Neural cell (in vitro differentiated cells): ENCODE measurements around the gene TMEM139. TPM values are rescaled to one million over a fixed set of nuclear protein-coding genes. Genes with fewer than 3 reads are reported as not detected.
"Not testable (repeated sequence)": the region's sequence is repeated elsewhere in the genome, so short reads cannot be mapped to it uniquely, and the experiment has no call there.

Experiments
- H2AFZ ChIP-seq: fragments of 200-600, 300-800 bp; sonication (generic), shearing (Covaris generic); 2 replicates; pipeline ENCODE4 v1.6.0; 2014; ENCODE audit warnings: low read depth, mild to moderate bottlenecking, antibody characterized with exemption, low read length, moderate library complexity
- H3F3A ChIP-seq: fragments of 200-600 bp; shearing (Covaris generic); 2 replicates; pipeline ENCODE4 v1.6.1; 2016; ENCODE audit warnings: mild to moderate bottlenecking, moderate library complexity, mixed read lengths, antibody characterized with exemption, low read length; ENCODE audit not compliant: insufficient read depth, poor library complexity, severe bottlenecking
- H3K27ac ChIP-seq: fragments of 200-600, 300-800 bp; sonication (generic), shearing (Covaris generic); 2 replicates; pipeline ENCODE4 v1.5.1; 2014; ENCODE audit warnings: mild to moderate bottlenecking, low read length, moderate library complexity
- H3K27me3 ChIP-seq: fragments of 300-800, 200-600 bp; sonication (generic), shearing (Covaris generic); 2 replicates; pipeline ENCODE4 v1.6.0; 2014; ENCODE audit warnings: mild to moderate bottlenecking, low read depth, low read length, moderate library complexity; ENCODE audit not compliant: insufficient read depth
- H3K36me3 ChIP-seq: fragments of 300-800, 200-600 bp; sonication (generic), shearing (Covaris generic); 2 replicates; pipeline ENCODE4 v1.5.1; 2014; ENCODE audit warnings: mild to moderate bottlenecking, antibody characterized with exemption, low read length, moderate library complexity; ENCODE audit not compliant: insufficient read depth
- H3K4me2 ChIP-seq: fragments of 300-800, 200-600 bp; sonication (generic), shearing (Covaris generic); 2 replicates; pipeline ENCODE4 v1.6.0; 2014; ENCODE audit warnings: mild to moderate bottlenecking, low read length
- H3K4me3 ChIP-seq: fragments of 300-800, 200-600 bp; sonication (generic), shearing (Covaris generic); 2 replicates; pipeline ENCODE4 v1.5.1; 2014; ENCODE audit warnings: mild to moderate bottlenecking, low read length, moderate library complexity
- H3K79me2 ChIP-seq: fragments of 200-600 bp; shearing (Covaris generic); replicated peaks from 2 replicates; pipeline ENCODE4 v1.6.0; 2014; ENCODE audit warnings: mild to moderate bottlenecking, low read length, moderate library complexity; ENCODE audit not compliant: insufficient read depth
- H3K9ac ChIP-seq: fragments of 300-800, 200-600 bp; sonication (generic), shearing (Covaris generic); 2 replicates; pipeline ENCODE4 v1.6.1; 2016; ENCODE audit warnings: mild to moderate bottlenecking, low read length, mixed read lengths
- H3K9me2 ChIP-seq: fragments of 200-600 bp; shearing (Covaris generic); 2 replicates; pipeline ENCODE4 v1.6.1; 2016; ENCODE audit warnings: mild to moderate bottlenecking, low read length, mixed read lengths; ENCODE audit not compliant: insufficient read depth
- H3K9me3 ChIP-seq: fragments of 200-600, 300-800 bp; sonication (generic), shearing (Covaris generic); 2 replicates; pipeline ENCODE4 v1.6.1; 2016; ENCODE audit warnings: mild to moderate bottlenecking, mixed run types, low read length, moderate library complexity, mixed read lengths
- H4K20me1 ChIP-seq: fragments of 200-600 bp; shearing (Covaris generic); 2 replicates; pipeline ENCODE4 v1.6.1; 2016; ENCODE audit warnings: mild to moderate bottlenecking, mixed run types; ENCODE audit not compliant: insufficient read depth
- EP300 ChIP-seq: fragments of 450-650 bp; conservative IDR thresholded peaks from 2 replicates; pipeline ENCODE4 v1.6.1; 2014; ENCODE audit warnings: antibody characterized with exemption, mild to moderate bottlenecking, moderate library complexity; ENCODE audit not compliant: poor library complexity, severe bottlenecking
- EZH2 ChIP-seq: fragments of 200-600, 300-800 bp; shearing (Covaris generic), sonication (generic); IDR thresholded peaks from 2 replicates; pipeline ENCODE4 v1.6.1; 2014; ENCODE audit warnings: antibody characterized with exemption, low read length, borderline replicate concordance, mild to moderate bottlenecking; ENCODE audit not compliant: insufficient read depth, poor library complexity, severe bottlenecking
- MXI1 ChIP-seq: fragments of 450-650 bp; conservative IDR thresholded peaks from 2 replicates; pipeline ENCODE4 v1.6.1; 2014; ENCODE audit warnings: antibody characterized with exemption, mild to moderate bottlenecking; ENCODE audit not compliant: poor library complexity, severe bottlenecking
- POLR2AphosphoS5 ChIP-seq: IDR thresholded peaks from 2 replicates; pipeline ENCODE4 v1.6.1; 2012
- RAD21 ChIP-seq: fragments of 450-650 bp; conservative IDR thresholded peaks from 2 replicates; pipeline ENCODE4 v1.6.1; 2014; ENCODE audit warnings: antibody characterized with exemption, mild to moderate bottlenecking, moderate library complexity
- REST ChIP-seq: IDR thresholded peaks from 2 replicates; pipeline ENCODE4 v1.6.1; 2012; ENCODE audit warnings: borderline replicate concordance
- SMC3 ChIP-seq: fragments of 450-650 bp; conservative IDR thresholded peaks from 2 replicates; pipeline ENCODE4 v1.6.1; 2014; ENCODE audit warnings: antibody characterized with exemption, mild to moderate bottlenecking, moderate library complexity; ENCODE audit not compliant: poor library complexity
- TAF1 ChIP-seq: IDR thresholded peaks from 2 replicates; pipeline ENCODE4 v1.6.1; 2012; ENCODE audit warnings: low read depth
- polyA plus RNA-seq: library from polyadenylated mRNA; depleted of rRNA; stranded (reverse); fragments of >200 nt; gene quantifications from 2 replicates; pipeline ENCODE4 v1.2.3, GENCODE V29; 2014
- TF ChIP-seq, protein P1 (sequence below): fragments of 450-650 bp; IDR thresholded peaks from 2 replicates; pipeline ENCODE4 v1.5.1; 2014; ENCODE audit warnings: antibody characterized with exemption, mild to moderate bottlenecking, moderate library complexity; ENCODE audit not compliant: poor library complexity, severe bottlenecking

TMEM139 gene
- polyA plus RNA-seq, 1 donor from 2014 or later = not detected

- TF ChIP-seq SMC3 = no peak
- Histone ChIP-seq H3K36me3 (no peaks in the 10 kb centered on the region), H3K9ac (peak within 1 kb of the TSS; percentile 57), H3K9me2 (no peaks in the 10 kb centered on the region), H2AFZ (peak within 1 kb of the TSS; percentile 56), H3K79me2 (no peaks in the 10 kb centered on the region), H3K9me3 (no peaks in the 10 kb centered on the region), H4K20me1 (no peaks in the 10 kb centered on the region), H3K4me2 (no peak within 1 kb of the TSS), H3K27ac (no peak within 1 kb of the TSS), H3K4me3 (peak within 1 kb of the TSS; percentile 70), H3K27me3 (no peaks in the 10 kb centered on the region), H3F3A (no peaks in the 10 kb centered on the region)
Measured at GRCh38 chr7:143263266-143264195, 21.2 kb upstream of the TMEM139 start, which contains the start of gene GSTK1. TSS of gene GSTK1 (plus strand) at chr7:143263441. CDS start at chr7:143263514, 73 bp downstream.

- H2AFZ ChIP-seq, H3K36me3 ChIP-seq, H3F3A ChIP-seq, H3K27ac ChIP-seq, H3K9me2 ChIP-seq, H3K79me2 ChIP-seq, H3K27me3 ChIP-seq, H4K20me1 ChIP-seq, H3K9me3 ChIP-seq, H3K4me2 ChIP-seq, H3K9ac ChIP-seq: not testable (repeated sequence)
- peak overlapping the region; percentile 70 for H3K4me3 ChIP-seq
Measured at GRCh38 chr7:143264196-143264568, 20.6 kb upstream of the TMEM139 start.

DNA sequence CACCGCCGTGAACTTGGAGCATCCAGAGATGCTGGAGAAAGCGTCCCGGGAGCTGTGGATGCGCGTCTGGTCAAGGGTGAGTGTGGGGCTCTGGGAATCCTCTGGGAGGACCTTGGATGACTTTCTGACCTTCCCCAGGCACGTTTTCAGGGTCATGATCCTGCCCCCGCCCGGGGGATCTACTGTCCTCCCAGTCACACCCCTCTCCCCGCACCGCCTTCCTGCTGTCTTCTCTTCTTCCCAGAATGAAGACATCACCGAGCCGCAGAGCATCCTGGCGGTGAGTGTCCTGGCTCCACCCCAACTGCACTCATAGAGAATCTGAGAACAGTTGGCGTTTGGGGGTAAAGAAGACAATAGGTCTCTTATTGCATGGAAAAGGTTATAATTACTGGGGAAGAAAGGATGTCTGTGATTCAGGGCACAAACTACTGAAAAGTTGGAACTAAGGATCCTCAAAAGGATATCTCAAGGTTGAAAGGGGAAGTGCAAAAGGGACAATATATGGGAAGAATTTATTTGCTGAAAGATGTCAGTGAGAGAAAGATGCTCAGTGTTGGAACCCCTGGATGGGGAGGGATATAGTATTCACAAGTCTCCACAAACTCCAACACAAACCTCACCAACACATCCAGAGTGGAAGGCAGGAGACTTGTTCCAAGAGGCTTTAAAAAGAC lies 19.6 kb upstream of the TMEM139 start:
- Histone ChIP-seq H4K20me1 (no peaks in the 10 kb centered on the region), H3F3A (no peaks in the 10 kb centered on the region), H3K4me3 (no peak overlapping the region), H3K9ac (no peak overlapping the region), H3K36me3 (no peaks in the 10 kb centered on the region), H3K9me3 (no peaks in the 10 kb centered on the region), H3K4me2 (no peak overlapping the region), H3K79me2 (no peaks in the 10 kb centered on the region), H3K27ac (no peak overlapping the region), H3K27me3 (no peaks in the 10 kb centered on the region), H2AFZ (no peak overlapping the region), H3K9me2 (no peaks in the 10 kb centered on the region)
- no peak for TF ChIP-seq EP300
- TF ChIP-seq EZH2 = no peak
- no peak for TF ChIP-seq TAF1
- no peak for TF ChIP-seq SMC3
- TF ChIP-seq MXI1 = no peak
- TF ChIP-seq, protein P1, sequence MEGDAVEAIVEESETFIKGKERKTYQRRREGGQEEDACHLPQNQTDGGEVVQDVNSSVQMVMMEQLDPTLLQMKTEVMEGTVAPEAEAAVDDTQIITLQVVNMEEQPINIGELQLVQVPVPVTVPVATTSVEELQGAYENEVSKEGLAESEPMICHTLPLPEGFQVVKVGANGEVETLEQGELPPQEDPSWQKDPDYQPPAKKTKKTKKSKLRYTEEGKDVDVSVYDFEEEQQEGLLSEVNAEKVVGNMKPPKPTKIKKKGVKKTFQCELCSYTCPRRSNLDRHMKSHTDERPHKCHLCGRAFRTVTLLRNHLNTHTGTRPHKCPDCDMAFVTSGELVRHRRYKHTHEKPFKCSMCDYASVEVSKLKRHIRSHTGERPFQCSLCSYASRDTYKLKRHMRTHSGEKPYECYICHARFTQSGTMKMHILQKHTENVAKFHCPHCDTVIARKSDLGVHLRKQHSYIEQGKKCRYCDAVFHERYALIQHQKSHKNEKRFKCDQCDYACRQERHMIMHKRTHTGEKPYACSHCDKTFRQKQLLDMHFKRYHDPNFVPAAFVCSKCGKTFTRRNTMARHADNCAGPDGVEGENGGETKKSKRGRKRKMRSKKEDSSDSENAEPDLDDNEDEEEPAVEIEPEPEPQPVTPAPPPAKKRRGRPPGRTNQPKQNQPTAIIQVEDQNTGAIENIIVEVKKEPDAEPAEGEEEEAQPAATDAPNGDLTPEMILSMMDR = no peak
- no peak for TF ChIP-seq REST
- no peak for TF ChIP-seq POLR2AphosphoS5
- TF ChIP-seq RAD21 = no peak
